GM23338 (cell line): ENCODE data around the gene SNORC.

Source experiments
- CREB1 ChIP-seq: fragments of 250-450 bp; sonication (Bioruptor Pico); IDR thresholded peaks from 2 replicates; pipeline ENCODE4 v1.5.0; 2020; ENCODE audit warnings: low read depth, mild to moderate bottlenecking, moderate library complexity
- EZH2 ChIP-seq: fragments of 200-600 bp; sonication (generic); IDR thresholded peaks from one replicate; pipeline ENCODE4 v1.8.0; 2017; ENCODE audit warnings: antibody characterized with exemption, mild to moderate bottlenecking, low read depth; ENCODE audit not compliant: unreplicated experiment
- EZH2phosphoT487 ChIP-seq: fragments of 200-600 bp; sonication (generic); IDR thresholded peaks from one replicate; pipeline ENCODE4 v1.8.1; 2018; ENCODE audit warnings: antibody characterized with exemption; ENCODE audit not compliant: unreplicated experiment
- JUNB ChIP-seq: IDR thresholded peaks from one replicate; pipeline ENCODE4 v1.6.1; 2016; ENCODE audit warnings: antibody characterized with exemption; ENCODE audit not compliant: unreplicated experiment
- NANOG ChIP-seq: IDR thresholded peaks from 2 replicates; pipeline ENCODE4 v1.6.1; 2016; ENCODE audit warnings: antibody characterized with exemption, borderline replicate concordance
- POLR2AphosphoS5 ChIP-seq: IDR thresholded peaks from 2 replicates; pipeline ENCODE4 v1.6.1; 2016; ENCODE audit warnings: antibody characterized with exemption, low read depth
- REST ChIP-seq: IDR thresholded peaks from one replicate; pipeline ENCODE4 v1.6.1; 2018; ENCODE audit warnings: antibody characterized with exemption; ENCODE audit not compliant: unreplicated experiment
- STAT1 ChIP-seq: IDR thresholded peaks from one replicate; pipeline ENCODE4 v1.6.1; 2016; ENCODE audit warnings: antibody characterized with exemption; ENCODE audit not compliant: unreplicated experiment
- ZNF331 ChIP-seq: fragments of 250-450 bp; sonication (Bioruptor Pico); IDR thresholded peaks from 2 replicates; pipeline ENCODE4 v1.5.0; 2020; ENCODE audit warnings: low read depth, mild to moderate bottlenecking, moderate library complexity
- TF ChIP-seq, protein P1 (sequence below), 2 experiments: fragments of 200-600 bp in 1 of 2; sonication (generic) in 1 of 2; conservative IDR thresholded peaks; 2 replicates each; pipeline versions ENCODE4 v1.5.1 to v1.6.1; 2016 to 2017; ENCODE audit warnings: antibody characterized with exemption in 2 of 2, low read depth in 2 of 2, mild to moderate bottlenecking in 2 of 2, moderate library complexity in 1 of 2

GRCh38 chr2:232886632-232887031 lies 16.6 kb downstream of the SNORC start:
- TF ChIP-seq POLR2AphosphoS5 (no peak), STAT1 (no peak), REST (no peak), NANOG (no peak), EZH2 (no peak), EZH2phosphoT487 (no peak), ZNF331 (CRISPR knock-in tag) (no peak), CREB1 (no peak), JUNB (no peak)
- TF ChIP-seq, protein P1, sequence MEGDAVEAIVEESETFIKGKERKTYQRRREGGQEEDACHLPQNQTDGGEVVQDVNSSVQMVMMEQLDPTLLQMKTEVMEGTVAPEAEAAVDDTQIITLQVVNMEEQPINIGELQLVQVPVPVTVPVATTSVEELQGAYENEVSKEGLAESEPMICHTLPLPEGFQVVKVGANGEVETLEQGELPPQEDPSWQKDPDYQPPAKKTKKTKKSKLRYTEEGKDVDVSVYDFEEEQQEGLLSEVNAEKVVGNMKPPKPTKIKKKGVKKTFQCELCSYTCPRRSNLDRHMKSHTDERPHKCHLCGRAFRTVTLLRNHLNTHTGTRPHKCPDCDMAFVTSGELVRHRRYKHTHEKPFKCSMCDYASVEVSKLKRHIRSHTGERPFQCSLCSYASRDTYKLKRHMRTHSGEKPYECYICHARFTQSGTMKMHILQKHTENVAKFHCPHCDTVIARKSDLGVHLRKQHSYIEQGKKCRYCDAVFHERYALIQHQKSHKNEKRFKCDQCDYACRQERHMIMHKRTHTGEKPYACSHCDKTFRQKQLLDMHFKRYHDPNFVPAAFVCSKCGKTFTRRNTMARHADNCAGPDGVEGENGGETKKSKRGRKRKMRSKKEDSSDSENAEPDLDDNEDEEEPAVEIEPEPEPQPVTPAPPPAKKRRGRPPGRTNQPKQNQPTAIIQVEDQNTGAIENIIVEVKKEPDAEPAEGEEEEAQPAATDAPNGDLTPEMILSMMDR (conservative IDR thresholded peaks at IDR 0.05; ENCODE audit: low read depth in 2 of 2), result no peak
